GM06990 (cell line): ENCODE results near the gene INAFM1.

Experiments
- DNase-seq: peaks from one replicate; pipeline ENCODE4 v3.0.0-alpha.2; 2011; ENCODE audit not compliant: insufficient read length; ENCODE audit errors: extremely low read depth
- H3K27me3 ChIP-seq: replicated peaks from 2 replicates; pipeline ENCODE4 v1.6.0; 2011; ENCODE audit warnings: low read length; ENCODE audit not compliant: control insufficient read depth, insufficient read depth
- H3K36me3 ChIP-seq: 2 replicates; pipeline ENCODE4 v1.5.1; 2011; ENCODE audit warnings: low read length; ENCODE audit not compliant: control insufficient read depth, insufficient read depth
- H3K4me3 ChIP-seq: replicated peaks from 2 replicates; pipeline ENCODE4 v1.5.1; 2011; ENCODE audit warnings: low read depth, mild to moderate bottlenecking, control low read depth, low read length
- TF ChIP-seq, protein P1 (sequence below): IDR thresholded peaks from 2 replicates; pipeline ENCODE4 v1.5.1; 2011; ENCODE audit warnings: low read length, control low read depth, mild to moderate bottlenecking, inconsistent platforms; ENCODE audit not compliant: insufficient read depth, poor library complexity, severe bottlenecking

INAFM1 gene

GRCh38 chr19:47310819-47311218 is 36.1 kb downstream of the INAFM1 start:
- TF ChIP-seq, protein P1, sequence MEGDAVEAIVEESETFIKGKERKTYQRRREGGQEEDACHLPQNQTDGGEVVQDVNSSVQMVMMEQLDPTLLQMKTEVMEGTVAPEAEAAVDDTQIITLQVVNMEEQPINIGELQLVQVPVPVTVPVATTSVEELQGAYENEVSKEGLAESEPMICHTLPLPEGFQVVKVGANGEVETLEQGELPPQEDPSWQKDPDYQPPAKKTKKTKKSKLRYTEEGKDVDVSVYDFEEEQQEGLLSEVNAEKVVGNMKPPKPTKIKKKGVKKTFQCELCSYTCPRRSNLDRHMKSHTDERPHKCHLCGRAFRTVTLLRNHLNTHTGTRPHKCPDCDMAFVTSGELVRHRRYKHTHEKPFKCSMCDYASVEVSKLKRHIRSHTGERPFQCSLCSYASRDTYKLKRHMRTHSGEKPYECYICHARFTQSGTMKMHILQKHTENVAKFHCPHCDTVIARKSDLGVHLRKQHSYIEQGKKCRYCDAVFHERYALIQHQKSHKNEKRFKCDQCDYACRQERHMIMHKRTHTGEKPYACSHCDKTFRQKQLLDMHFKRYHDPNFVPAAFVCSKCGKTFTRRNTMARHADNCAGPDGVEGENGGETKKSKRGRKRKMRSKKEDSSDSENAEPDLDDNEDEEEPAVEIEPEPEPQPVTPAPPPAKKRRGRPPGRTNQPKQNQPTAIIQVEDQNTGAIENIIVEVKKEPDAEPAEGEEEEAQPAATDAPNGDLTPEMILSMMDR = no peak
- Histone ChIP-seq H3K4me3 (no peak overlapping the region), H3K36me3 (no peaks in the 10 kb centered on the region), H3K27me3 (no peaks in the 10 kb centered on the region)
- DNase-seq = no peak

- no peak overlapping the region for H3K4me3 ChIP-seq
- H3K36me3 ChIP-seq = no peaks in the 10 kb centered on the region
- TF ChIP-seq, protein P1 = no peak
- no peak for DNase-seq
- H3K27me3 ChIP-seq = no peaks in the 10 kb centered on the region
Measured at GRCh38 chr19:47312366-47313006, 37.8 kb downstream of the INAFM1 start.

DNA sequence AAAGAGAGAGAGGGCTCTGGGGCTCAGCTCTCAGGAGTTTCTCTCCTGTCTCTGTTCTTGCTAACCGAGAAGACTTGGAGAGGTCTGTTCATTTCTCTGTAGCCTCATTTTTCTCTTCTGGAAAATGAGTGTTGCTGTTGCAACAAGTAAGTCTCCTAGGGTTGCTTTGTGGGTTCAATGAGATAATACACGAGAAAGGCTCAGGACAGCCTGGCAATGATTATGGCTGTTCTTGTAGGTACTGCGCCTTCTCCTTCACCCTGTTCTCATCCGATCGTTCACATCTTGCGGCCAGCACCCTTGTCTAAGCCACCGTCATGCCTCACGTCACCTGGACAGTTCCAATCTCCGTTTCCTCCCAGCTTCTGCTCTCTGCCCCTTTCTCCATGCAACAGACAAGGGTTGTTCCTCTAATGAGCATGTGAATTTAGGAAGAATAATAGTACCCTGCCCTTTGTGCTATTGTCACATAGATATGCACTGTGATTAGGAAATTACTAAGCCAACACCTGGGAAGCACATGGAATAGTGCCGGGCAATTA is 39.1 kb downstream of the INAFM1 start:
- TF ChIP-seq, protein P1 = no peak
- DNase-seq = no peak
- no peak overlapping the region for H3K4me3 ChIP-seq
- H3K36me3 ChIP-seq = no peaks in the 10 kb centered on the region
- H3K27me3 ChIP-seq = no peaks in the 10 kb centered on the region

DNA sequence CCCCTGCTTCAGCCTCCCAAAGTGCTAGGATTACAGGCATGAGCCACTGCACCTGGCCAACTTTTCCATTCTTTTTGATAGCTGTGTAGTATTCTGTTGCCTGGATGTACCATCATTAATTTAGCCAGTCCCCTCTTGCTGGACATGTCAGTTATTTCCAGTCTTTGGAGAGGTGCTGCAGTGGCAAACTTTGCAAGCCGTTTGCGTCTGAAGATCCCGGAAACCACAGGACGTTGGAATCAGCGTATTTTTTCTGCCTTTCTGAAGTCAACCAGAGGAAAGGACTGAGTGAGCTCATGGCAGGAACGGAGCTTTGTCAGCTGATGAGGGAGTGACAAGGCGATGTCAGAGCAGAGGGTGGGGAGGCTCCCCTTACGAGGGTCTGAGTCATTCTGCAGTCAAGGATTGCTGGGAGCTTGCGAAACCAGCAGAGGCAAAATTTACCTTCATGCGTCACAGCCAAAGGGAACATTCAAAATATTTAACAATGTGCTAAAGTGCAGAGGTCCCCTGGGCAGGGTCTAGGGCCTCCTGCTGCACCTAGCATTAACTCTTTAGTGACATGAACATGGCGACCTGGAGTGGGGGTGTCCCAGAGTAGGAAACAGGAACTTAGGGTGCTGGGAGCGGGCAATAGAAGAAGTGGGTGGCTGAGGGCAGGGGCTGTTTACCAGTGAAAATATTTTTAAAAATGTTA is 40.6 kb downstream of the INAFM1 start:
- no peak for DNase-seq
- TF ChIP-seq, protein P1 = no peak
- Histone ChIP-seq H3K4me3 (no peak overlapping the region), H3K27me3 (no peaks in the 10 kb centered on the region), H3K36me3 (no peaks in the 10 kb centered on the region)

GRCh38 chr19:47316513-47316912 is 41.8 kb downstream of the INAFM1 start:
- Histone ChIP-seq H3K27me3 (no peaks in the 10 kb centered on the region), H3K36me3 (no peaks in the 10 kb centered on the region), H3K4me3 (no peak overlapping the region)
- no peak for DNase-seq
- TF ChIP-seq, protein P1 = no peak
